HG03045 (cell line): ENCODE data around the gene AVEN.
"Not testable (repeated sequence)": the region's sequence is repeated elsewhere in the genome, so short reads cannot be mapped to it uniquely, and the experiment has no call there.

Source experiments
- ATAC-seq: cut with Tn5 transposase; IDR thresholded peaks from one replicate; pipeline ENCODE4 v1.9.1; 2021; ENCODE audit warnings: mild to moderate bottlenecking, moderate library complexity; ENCODE audit not compliant: unreplicated experiment

AVEN gene

GRCh38 chr15:34043391-34043790 lies 4.4 kb upstream of the AVEN start:
- ATAC-seq: no peak

GRCh38 chr15:34039790-34040113 lies 748 bp upstream of the AVEN start:
- ATAC-seq: no peak

GRCh38 chr15:34038023-34038870 lies 757 bp downstream of the AVEN start:
- ATAC-seq: peak; percentile 77

GRCh38 chr15:34031987-34032760 lies 6.8 kb downstream of the AVEN start:
- ATAC-seq: no peak

GRCh38 chr15:34027606-34028005 lies 11.4 kb downstream of the AVEN start:
- no peak for ATAC-seq

GRCh38 chr15:34025252-34025651 lies 13.8 kb downstream of the AVEN start:
- ATAC-seq: no peak

- no peak for ATAC-seq
Measured at GRCh38 chr15:34023907-34024306, 15.1 kb downstream of the AVEN start.

GRCh38 chr15:34019369-34019990 lies 19.5 kb downstream of the AVEN start:
- no peak for ATAC-seq

GRCh38 chr15:34018738-34019137 lies 20.3 kb downstream of the AVEN start:
- ATAC-seq: not testable (repeated sequence)

GRCh38 chr15:34018021-34018645 lies 20.9 kb downstream of the AVEN start:
- no peak for ATAC-seq

- no peak for ATAC-seq
Measured at GRCh38 chr15:34014556-34014955, 24.4 kb downstream of the AVEN start.

- ATAC-seq: no peak
Measured at GRCh38 chr15:34013746-34014145, 25.3 kb downstream of the AVEN start.

GRCh38 chr15:34012461-34013028 lies 26.5 kb downstream of the AVEN start:
- no peak for ATAC-seq

GRCh38 chr15:34011481-34011880 lies 27.5 kb downstream of the AVEN start:
- ATAC-seq: no peak

- ATAC-seq: no peak
Measured at GRCh38 chr15:34010921-34011320, 28.1 kb downstream of the AVEN start.

- no peak for ATAC-seq
Measured at GRCh38 chr15:34009656-34010055, 29.3 kb downstream of the AVEN start.

- no peak for ATAC-seq
Measured at GRCh38 chr15:34006381-34006780, 32.6 kb downstream of the AVEN start.

GRCh38 chr15:34001536-34001935 lies 37.5 kb downstream of the AVEN start:
- ATAC-seq: no peak

- ATAC-seq: not testable (repeated sequence)
Measured at GRCh38 chr15:33995666-33996065, 43.3 kb downstream of the AVEN start.

- ATAC-seq: no peak
Measured at GRCh38 chr15:33994005-33994615, 44.9 kb downstream of the AVEN start.

- ATAC-seq: no peak
Measured at GRCh38 chr15:33988384-33988783, 50.6 kb downstream of the AVEN start.
